HEK293T (cell line): ENCODE data around the gene USP15.

Experiments used
- ARNT ChIP-seq: fragments of 450-650 bp; IDR thresholded peaks from 2 replicates; pipeline ENCODE4 v1.6.1; 2017; ENCODE audit warnings: mild to moderate bottlenecking
- BHLHE40 ChIP-seq: fragments of 450-650 bp; IDR thresholded peaks from 2 replicates; pipeline ENCODE4 v1.6.1; 2016; ENCODE audit warnings: mild to moderate bottlenecking, moderate library complexity, borderline replicate concordance
- CTBP1 ChIP-seq: fragments of 450-650 bp; IDR thresholded peaks from 2 replicates; pipeline ENCODE4 v1.6.1; 2016; ENCODE audit warnings: borderline replicate concordance
- ELF4 ChIP-seq: fragments of 450-650 bp; IDR thresholded peaks from 2 replicates; pipeline ENCODE4 v1.6.1; 2017; ENCODE audit warnings: antibody characterized with exemption
- FOXK2 ChIP-seq: fragments of 450-650 bp; IDR thresholded peaks from 2 replicates; pipeline ENCODE4 v1.6.1; 2016; ENCODE audit warnings: mild to moderate bottlenecking
- FOXM1 ChIP-seq: fragments of 450-650 bp; IDR thresholded peaks from 2 replicates; pipeline ENCODE4 v1.6.1; 2017; ENCODE audit warnings: mild to moderate bottlenecking, borderline replicate concordance
- HDGF ChIP-seq: fragments of 450-650 bp; IDR thresholded peaks from 2 replicates; pipeline ENCODE4 v1.6.1; 2017; ENCODE audit warnings: antibody characterized with exemption, borderline replicate concordance
- NFRKB ChIP-seq: fragments of 450-650 bp; IDR thresholded peaks from 2 replicates; pipeline ENCODE4 v1.6.1; 2016; ENCODE audit warnings: mild to moderate bottlenecking, moderate library complexity
- SP1 ChIP-seq: fragments of 450-650 bp; IDR thresholded peaks from 2 replicates; pipeline ENCODE4 v1.6.1; 2017
- SUZ12 ChIP-seq: fragments of 450-650 bp; IDR thresholded peaks from 2 replicates; pipeline ENCODE4 v1.6.1; 2016; ENCODE audit warnings: mild to moderate bottlenecking
- TARDBP ChIP-seq: fragments of 450-650 bp; IDR thresholded peaks from 2 replicates; pipeline ENCODE4 v1.6.1; 2016
- ZNF384 ChIP-seq: fragments of 450-650 bp; IDR thresholded peaks from 2 replicates; pipeline ENCODE4 v1.6.1; 2016
- TF ChIP-seq, protein P1 (sequence below): fragments of 450-650 bp; IDR thresholded peaks from 2 replicates; pipeline ENCODE4 v1.6.1; 2016

DNA sequence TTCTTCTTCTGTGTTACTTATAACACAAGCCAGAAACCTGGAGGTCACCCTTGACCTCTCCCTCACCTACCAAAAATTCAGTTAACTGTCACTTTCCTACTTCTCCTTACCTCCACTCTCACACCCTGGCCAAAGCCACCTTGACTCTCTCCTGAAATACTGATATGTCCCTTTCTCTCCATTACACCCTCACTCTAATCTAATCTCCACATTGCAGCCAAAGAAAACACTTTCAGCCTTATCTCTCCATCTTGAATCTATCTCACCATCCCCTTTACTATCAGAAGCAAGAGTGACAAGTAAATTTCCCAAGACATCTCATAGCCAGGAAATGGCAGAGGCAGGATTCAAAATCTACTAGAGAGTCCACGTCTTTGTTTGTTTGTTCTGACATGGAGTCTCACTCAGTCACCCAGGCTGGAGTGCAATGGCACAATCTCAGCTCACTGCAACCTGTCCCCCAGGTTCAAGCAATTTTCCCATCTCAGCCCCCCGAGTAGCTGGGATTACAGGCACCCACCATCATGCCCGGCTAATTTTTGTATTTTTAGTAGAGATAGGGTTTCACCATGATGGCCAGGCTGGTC, 28.0 kb upstream of the USP15 start:
- TF ChIP-seq SUZ12 (no peak), SP1 (no peak), ELF4 (no peak), BHLHE40 (no peak), FOXK2 (no peak), ARNT (no peak), FOXM1 (no peak), HDGF (no peak), CTBP1 (no peak), NFRKB (no peak), TARDBP (no peak), ZNF384 (no peak)
- TF ChIP-seq, protein P1, sequence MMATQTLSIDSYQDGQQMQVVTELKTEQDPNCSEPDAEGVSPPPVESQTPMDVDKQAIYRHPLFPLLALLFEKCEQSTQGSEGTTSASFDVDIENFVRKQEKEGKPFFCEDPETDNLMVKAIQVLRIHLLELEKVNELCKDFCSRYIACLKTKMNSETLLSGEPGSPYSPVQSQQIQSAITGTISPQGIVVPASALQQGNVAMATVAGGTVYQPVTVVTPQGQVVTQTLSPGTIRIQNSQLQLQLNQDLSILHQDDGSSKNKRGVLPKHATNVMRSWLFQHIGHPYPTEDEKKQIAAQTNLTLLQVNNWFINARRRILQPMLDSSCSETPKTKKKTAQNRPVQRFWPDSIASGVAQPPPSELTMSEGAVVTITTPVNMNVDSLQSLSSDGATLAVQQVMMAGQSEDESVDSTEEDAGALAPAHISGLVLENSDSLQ, result no peak
